OCI-LY3 (cell line): ENCODE measurements around the gene UBASH3A.

Experiments used
- H2AFZ ChIP-seq: fragments of 200-600, 300-600 bp; shearing (Covaris generic); 2 replicates; pipeline ENCODE4 v1.6.0; 2014; ENCODE audit warnings: antibody characterized with exemption, low read depth, low read length
- H3K27ac ChIP-seq: fragments of 200-600, 300-600 bp; sonication (generic); 2 replicates; pipeline ENCODE4 v1.5.1; 2014; ENCODE audit warnings: mild to moderate bottlenecking, low read length, moderate library complexity, mixed read lengths
- H3K27me3 ChIP-seq: fragments of 200-600, 300-600 bp; sonication (generic); 2 replicates; pipeline ENCODE4 v1.6.1; 2014; ENCODE audit warnings: low read depth, low read length, mixed read lengths
- H3K36me3 ChIP-seq: fragments of 200-600, 300-600 bp; sonication (generic); replicated peaks from 2 replicates; pipeline ENCODE3; 2014; ENCODE audit warnings: low read depth, low read length, mixed read lengths
- H3K4me1 ChIP-seq: fragments of 300-600, 200-600 bp; sonication (generic); 2 replicates; pipeline ENCODE4 v1.6.1; 2014; ENCODE audit warnings: low read length, mixed read lengths
- H3K4me2 ChIP-seq: fragments of 200-600, 300-600 bp; sonication (generic); 2 replicates; pipeline ENCODE4 v1.6.1; 2014; ENCODE audit warnings: low read length, mixed read lengths
- H3K4me3 ChIP-seq: fragments of 300-600, 200-600 bp; sonication (generic); 2 replicates; pipeline ENCODE4 v1.5.1; 2014; ENCODE audit warnings: antibody characterized with exemption, mild to moderate bottlenecking, low read length, moderate library complexity
- H3K79me2 ChIP-seq: fragments of 300-600, 200-600 bp; shearing (Covaris generic); 2 replicates; pipeline ENCODE4 v1.6.1; 2014; ENCODE audit warnings: mild to moderate bottlenecking, low read length, mixed read lengths
- H3K9ac ChIP-seq: fragments of 300-600, 200-600 bp; shearing (Covaris generic); 2 replicates; pipeline ENCODE4 v1.6.0; 2014; ENCODE audit warnings: mild to moderate bottlenecking, low read length, moderate library complexity
- H3K9me3 ChIP-seq: fragments of 200-600, 300-600 bp; shearing (Covaris generic); 2 replicates; pipeline ENCODE4 v1.6.1; 2014; ENCODE audit warnings: low read length, mixed read lengths; ENCODE audit not compliant: insufficient read depth
- H4K20me1 ChIP-seq: fragments of 200-600, 300-600 bp; sonication (generic); 2 replicates; pipeline ENCODE4 v1.6.1; 2016; ENCODE audit warnings: low read length, mixed read lengths; ENCODE audit not compliant: insufficient read depth
- EZH2phosphoT487 ChIP-seq: fragments of 200-600 bp; shearing (Covaris generic); IDR thresholded peaks from 2 replicates; pipeline ENCODE4 v1.6.1; 2018; ENCODE audit warnings: antibody characterized with exemption, mixed run types, low read depth
- TF ChIP-seq, protein P1 (sequence below): fragments of 200-600, 300-600 bp; sonication (generic); IDR thresholded peaks from 2 replicates; pipeline ENCODE4 v1.5.1; 2014; ENCODE audit warnings: antibody characterized with exemption, low read length, low read depth

Gene UBASH3A

GRCh38 chr21:42429856-42430255, 26.2 kb downstream of the UBASH3A start:
- H3K27me3 ChIP-seq = peaks cover 18% of the 10 kb centered on the region
- H3K36me3 ChIP-seq = no peaks in the 10 kb centered on the region
- no peak overlapping the region for H2AFZ ChIP-seq
- no peaks in the 10 kb centered on the region for H3K4me1 ChIP-seq
- no peak overlapping the region for H3K27ac ChIP-seq
- H4K20me1 ChIP-seq = no peaks in the 10 kb centered on the region
- TF ChIP-seq, protein P1, sequence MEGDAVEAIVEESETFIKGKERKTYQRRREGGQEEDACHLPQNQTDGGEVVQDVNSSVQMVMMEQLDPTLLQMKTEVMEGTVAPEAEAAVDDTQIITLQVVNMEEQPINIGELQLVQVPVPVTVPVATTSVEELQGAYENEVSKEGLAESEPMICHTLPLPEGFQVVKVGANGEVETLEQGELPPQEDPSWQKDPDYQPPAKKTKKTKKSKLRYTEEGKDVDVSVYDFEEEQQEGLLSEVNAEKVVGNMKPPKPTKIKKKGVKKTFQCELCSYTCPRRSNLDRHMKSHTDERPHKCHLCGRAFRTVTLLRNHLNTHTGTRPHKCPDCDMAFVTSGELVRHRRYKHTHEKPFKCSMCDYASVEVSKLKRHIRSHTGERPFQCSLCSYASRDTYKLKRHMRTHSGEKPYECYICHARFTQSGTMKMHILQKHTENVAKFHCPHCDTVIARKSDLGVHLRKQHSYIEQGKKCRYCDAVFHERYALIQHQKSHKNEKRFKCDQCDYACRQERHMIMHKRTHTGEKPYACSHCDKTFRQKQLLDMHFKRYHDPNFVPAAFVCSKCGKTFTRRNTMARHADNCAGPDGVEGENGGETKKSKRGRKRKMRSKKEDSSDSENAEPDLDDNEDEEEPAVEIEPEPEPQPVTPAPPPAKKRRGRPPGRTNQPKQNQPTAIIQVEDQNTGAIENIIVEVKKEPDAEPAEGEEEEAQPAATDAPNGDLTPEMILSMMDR = no peak
- no peak for TF ChIP-seq EZH2phosphoT487
- no peaks in the 10 kb centered on the region for H3K79me2 ChIP-seq
- H3K4me2 ChIP-seq = no peak overlapping the region
- no peak overlapping the region for H3K4me3 ChIP-seq
- H3K9ac ChIP-seq = no peak overlapping the region
- H3K9me3 ChIP-seq = no peaks in the 10 kb centered on the region

- no peaks in the 10 kb centered on the region for H3K79me2 ChIP-seq
- no peak overlapping the region for H3K4me2 ChIP-seq
- no peak overlapping the region for H3K9ac ChIP-seq
- H3K27ac ChIP-seq = no peak overlapping the region
- no peaks in the 10 kb centered on the region for H4K20me1 ChIP-seq
- H3K4me3 ChIP-seq = no peak overlapping the region
- TF ChIP-seq, protein P1 = no peak
- TF ChIP-seq EZH2phosphoT487 = no peak
- H2AFZ ChIP-seq = no peak overlapping the region
- no peaks in the 10 kb centered on the region for H3K36me3 ChIP-seq
- peaks cover 17% of the 10 kb centered on the region for H3K27me3 ChIP-seq
- no peaks in the 10 kb centered on the region for H3K4me1 ChIP-seq
- H3K9me3 ChIP-seq = no peaks in the 10 kb centered on the region
Observed at GRCh38 chr21:42430521-42430920, 26.8 kb downstream of the UBASH3A start.

DNA sequence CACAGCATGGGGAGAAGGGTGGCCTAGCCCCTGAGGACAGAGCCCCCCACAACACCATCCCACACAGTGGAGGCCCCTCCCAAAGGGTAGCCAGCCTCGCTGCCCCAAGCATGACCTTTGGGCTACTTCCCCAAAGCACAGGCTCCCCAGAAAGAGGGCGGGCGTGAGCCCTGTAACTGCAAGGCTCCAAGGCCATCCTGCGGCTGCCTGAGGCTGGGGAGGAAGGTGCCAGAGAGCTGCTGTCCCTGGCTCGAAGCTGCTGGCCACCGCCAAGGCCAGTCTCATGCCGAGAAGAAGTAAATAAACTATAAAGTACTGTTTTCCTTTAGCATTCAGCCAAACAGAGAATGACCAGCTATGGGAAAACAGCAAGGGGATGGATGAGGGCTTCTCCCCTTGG, 27.5 kb downstream of the UBASH3A start:
- no peak for TF ChIP-seq EZH2phosphoT487
- TF ChIP-seq, protein P1 = no peak
- Histone ChIP-seq H3K9ac (no peak overlapping the region), H2AFZ (no peak overlapping the region), H3K27me3 (peaks cover 13% of the 10 kb centered on the region), H3K36me3 (no peaks in the 10 kb centered on the region), H3K4me2 (no peak overlapping the region), H3K79me2 (no peaks in the 10 kb centered on the region), H3K27ac (no peak overlapping the region), H3K4me1 (no peaks in the 10 kb centered on the region), H4K20me1 (no peaks in the 10 kb centered on the region), H3K4me3 (no peak overlapping the region), H3K9me3 (no peaks in the 10 kb centered on the region)

DNA sequence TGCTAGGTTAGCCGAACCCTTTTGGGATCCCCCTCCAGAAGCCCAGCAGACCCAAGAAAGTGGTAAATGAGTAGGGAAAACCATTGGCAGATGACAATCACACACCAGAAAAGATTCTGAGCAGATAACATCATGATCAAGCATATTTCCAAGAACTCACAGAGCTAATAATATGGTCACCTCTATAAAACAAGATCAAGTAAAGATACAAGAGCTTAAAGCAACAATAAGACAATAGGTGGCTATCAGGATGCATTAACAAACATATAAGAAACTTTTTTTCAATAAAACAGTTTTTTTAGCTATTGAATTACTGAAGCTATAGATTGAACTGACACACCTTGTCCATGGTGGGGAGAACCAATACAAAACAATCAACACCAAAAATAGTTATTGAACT, 29.0 kb downstream of the UBASH3A start:
- Histone ChIP-seq H3K9ac (no peak overlapping the region), H3K36me3 (no peaks in the 10 kb centered on the region), H3K4me3 (no peak overlapping the region), H2AFZ (no peak overlapping the region), H3K27ac (no peak overlapping the region), H3K9me3 (no peaks in the 10 kb centered on the region), H4K20me1 (no peaks in the 10 kb centered on the region), H3K79me2 (no peaks in the 10 kb centered on the region), H3K27me3 (peaks cover 18% of the 10 kb centered on the region), H3K4me2 (no peak overlapping the region), H3K4me1 (no peaks in the 10 kb centered on the region)
- no peak for TF ChIP-seq EZH2phosphoT487
